Measurements from ENCODE around the gene SLC9A3. TPM values are rescaled to one million over a fixed set of nuclear protein-coding genes. Genes with fewer than 3 reads are reported as not detected.

The SLC9A3 gene
- polyA plus RNA-seq, 1 of the 3 experiments (the other 2 are of a cell fraction) = 1.9 TPM

DNA sequence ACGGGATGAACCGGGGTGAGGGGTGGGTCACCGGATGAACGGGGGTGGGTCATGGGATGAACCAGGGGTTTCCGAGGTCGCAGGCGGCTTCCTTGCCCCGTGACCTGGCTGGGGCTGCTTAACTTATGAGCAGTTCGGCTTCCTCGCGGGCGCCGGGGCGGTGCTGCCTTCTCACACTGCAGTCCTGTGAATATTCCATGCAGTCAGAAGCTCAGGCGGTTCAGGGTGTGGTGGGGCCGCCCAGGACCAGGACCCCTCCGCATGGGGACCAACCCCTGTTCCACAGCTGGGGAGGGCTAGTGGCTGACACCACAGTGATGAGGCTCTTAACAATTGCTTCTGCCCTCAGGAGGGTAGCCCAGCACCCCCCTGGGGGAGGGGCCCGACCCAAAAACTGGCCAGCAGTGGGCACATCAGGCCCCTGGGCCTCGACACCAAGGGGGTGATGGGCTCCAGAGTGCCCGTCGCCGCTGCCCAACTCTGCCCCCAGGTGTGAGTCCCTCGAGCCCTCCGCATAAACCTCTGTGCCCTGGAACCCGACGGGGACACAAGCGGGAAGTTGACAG, 30.9 kb upstream of the SLC9A3 start:
- H3K27me3 ChIP-seq (ENCODE audit: insufficient read depth) = peaks cover 12% of the 10 kb centered on the region
- DNase-seq = no peak
- POLR2A ChIA-PET = no interaction called here
- H3K9ac ChIP-seq = no peak overlapping the region
- no peak for TF ChIP-seq ELF1 (IDR thresholded peaks at IDR 0.05)
- no peak for TF ChIP-seq RCOR1 (IDR thresholded peaks at IDR 0.05; ENCODE audit: low read length)
- no peak for TF ChIP-seq MXI1 (IDR thresholded peaks at IDR 0.05; ENCODE audit: low read depth, low read length)
- TF ChIP-seq SMC3 (IDR thresholded peaks at IDR 0.05; ENCODE audit: low read depth, low read length) = no peak
- TF ChIP-seq, protein P1, sequence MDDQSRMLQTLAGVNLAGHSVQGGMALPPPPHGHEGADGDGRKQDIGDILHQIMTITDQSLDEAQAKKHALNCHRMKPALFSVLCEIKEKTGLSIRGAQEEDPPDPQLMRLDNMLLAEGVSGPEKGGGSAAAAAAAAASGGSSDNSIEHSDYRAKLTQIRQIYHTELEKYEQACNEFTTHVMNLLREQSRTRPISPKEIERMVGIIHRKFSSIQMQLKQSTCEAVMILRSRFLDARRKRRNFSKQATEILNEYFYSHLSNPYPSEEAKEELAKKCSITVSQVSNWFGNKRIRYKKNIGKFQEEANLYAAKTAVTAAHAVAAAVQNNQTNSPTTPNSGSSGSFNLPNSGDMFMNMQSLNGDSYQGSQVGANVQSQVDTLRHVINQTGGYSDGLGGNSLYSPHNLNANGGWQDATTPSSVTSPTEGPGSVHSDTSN (IDR thresholded peaks at IDR 0.05) = no peak
- no peak for TF ChIP-seq MEF2A (IDR thresholded peaks at IDR 0.05; ENCODE audit: borderline replicate concordance, low read depth)
- TF ChIP-seq FOXM1 (IDR thresholded peaks at IDR 0.05; ENCODE audit: low read depth) = no peak
- no peak for TF ChIP-seq RFX5 (IDR thresholded peaks at IDR 0.05; ENCODE audit: low read length)
- TF ChIP-seq TEAD4 (IDR thresholded peaks at IDR 0.05; ENCODE audit: borderline replicate concordance, insufficient read depth) = no peak
- TF ChIP-seq RAD21 (IDR thresholded peaks at IDR 0.05; ENCODE audit: low read length) = no peak
- no peak for TF ChIP-seq JUND (IDR thresholded peaks at IDR 0.05)
- TF ChIP-seq, protein P2, sequence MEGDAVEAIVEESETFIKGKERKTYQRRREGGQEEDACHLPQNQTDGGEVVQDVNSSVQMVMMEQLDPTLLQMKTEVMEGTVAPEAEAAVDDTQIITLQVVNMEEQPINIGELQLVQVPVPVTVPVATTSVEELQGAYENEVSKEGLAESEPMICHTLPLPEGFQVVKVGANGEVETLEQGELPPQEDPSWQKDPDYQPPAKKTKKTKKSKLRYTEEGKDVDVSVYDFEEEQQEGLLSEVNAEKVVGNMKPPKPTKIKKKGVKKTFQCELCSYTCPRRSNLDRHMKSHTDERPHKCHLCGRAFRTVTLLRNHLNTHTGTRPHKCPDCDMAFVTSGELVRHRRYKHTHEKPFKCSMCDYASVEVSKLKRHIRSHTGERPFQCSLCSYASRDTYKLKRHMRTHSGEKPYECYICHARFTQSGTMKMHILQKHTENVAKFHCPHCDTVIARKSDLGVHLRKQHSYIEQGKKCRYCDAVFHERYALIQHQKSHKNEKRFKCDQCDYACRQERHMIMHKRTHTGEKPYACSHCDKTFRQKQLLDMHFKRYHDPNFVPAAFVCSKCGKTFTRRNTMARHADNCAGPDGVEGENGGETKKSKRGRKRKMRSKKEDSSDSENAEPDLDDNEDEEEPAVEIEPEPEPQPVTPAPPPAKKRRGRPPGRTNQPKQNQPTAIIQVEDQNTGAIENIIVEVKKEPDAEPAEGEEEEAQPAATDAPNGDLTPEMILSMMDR (IDR thresholded peaks at IDR 0.05) = no peak
- no peak for TF ChIP-seq TCF12 (IDR thresholded peaks at IDR 0.05)
- WGBS (ENCODE audit: low lambda C conversion rate) = 69% methylated on average over 14 of the region's 27 CpGs
- H3F3A ChIP-seq (replicated peaks; ENCODE audit: insufficient read depth) = no peaks in the 10 kb centered on the region
- no peaks in the 10 kb centered on the region for H4K20me1 ChIP-seq (ENCODE audit: insufficient read depth)
- H3K27ac ChIP-seq (ENCODE audit: low read depth in 2 of 2, low read length in 1 of 2) = no peak overlapping the region
- no peaks in the 10 kb centered on the region for H3K79me2 ChIP-seq (ENCODE audit: insufficient read depth)
- no peak overlapping the region for H3K4me2 ChIP-seq
- no peaks in the 10 kb centered on the region for H3K9me3 ChIP-seq
- no peaks in the 10 kb centered on the region for H3K9me2 ChIP-seq
- no peaks in the 10 kb centered on the region for H3K36me3 ChIP-seq (replicated peaks in 1 of 2; ENCODE audit: control insufficient read depth in 1 of 2, insufficient read depth in 2 of 2, low read length in 1 of 2)
- H2AFZ ChIP-seq (ENCODE audit: low read depth) = no peak overlapping the region
- H3K4me3 ChIP-seq (ENCODE audit: low read depth in 2 of 2, low read length in 1 of 2) = no peak overlapping the region
- no peaks in the 10 kb centered on the region for H3K4me1 ChIP-seq (ENCODE audit: control insufficient read depth in 1 of 2, insufficient read depth in 2 of 2, low read depth in 1 of 2, low read length in 1 of 2)
- CTCF ChIA-PET = no interaction called here

DNA sequence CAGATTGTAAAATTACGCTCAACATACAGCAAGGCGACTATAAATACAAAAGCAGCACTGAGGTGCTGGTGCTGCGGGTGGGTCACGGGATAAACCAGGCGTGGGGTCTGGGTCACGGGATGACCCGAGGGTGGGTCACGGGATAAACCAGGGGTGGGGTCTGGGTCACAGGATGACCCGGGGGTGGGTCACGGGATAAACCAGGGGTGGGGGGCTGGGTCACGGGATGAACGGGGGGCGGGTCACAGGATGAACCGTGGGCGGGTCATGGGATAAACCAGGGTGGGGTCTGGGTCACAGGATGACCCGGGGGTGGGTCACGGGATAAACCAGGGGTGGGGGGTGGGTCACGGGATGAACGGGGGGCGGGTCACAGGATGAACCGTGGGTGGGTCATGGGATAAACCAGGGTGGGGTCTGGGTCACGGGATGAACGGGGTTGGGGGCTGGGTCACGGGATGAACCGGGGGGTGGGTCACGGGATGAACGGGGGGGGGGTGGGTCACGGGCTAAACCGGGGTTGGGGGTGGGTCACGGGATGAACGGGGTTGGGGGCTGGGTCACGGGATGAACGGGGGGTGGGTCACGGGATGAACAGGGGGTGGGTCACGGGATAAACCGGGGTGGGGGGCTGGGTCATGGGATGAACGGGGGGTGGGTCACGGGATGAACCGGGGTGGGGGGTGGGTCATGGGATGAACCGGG, 30.2 kb upstream of the SLC9A3 start:
- no peak for DNase-seq
- no peaks in the 10 kb centered on the region for H4K20me1 ChIP-seq (ENCODE audit: insufficient read depth)
- H3K27ac ChIP-seq (ENCODE audit: low read depth in 2 of 2, low read length in 1 of 2) = no peak overlapping the region
- no peak overlapping the region for H2AFZ ChIP-seq (ENCODE audit: low read depth)
- no peak overlapping the region for H3K4me2 ChIP-seq
- H3K4me1 ChIP-seq (ENCODE audit: control insufficient read depth in 1 of 2, insufficient read depth in 2 of 2, low read depth in 1 of 2, low read length in 1 of 2) = no peaks in the 10 kb centered on the region
- peaks cover 9% of the 10 kb centered on the region for H3K27me3 ChIP-seq (ENCODE audit: insufficient read depth)
- H3K9me3 ChIP-seq = no peaks in the 10 kb centered on the region
- 41% methylated on average over 40 of the region's 40 CpGs for WGBS (ENCODE audit: low lambda C conversion rate)
- no peaks in the 10 kb centered on the region for H3K36me3 ChIP-seq (replicated peaks in 1 of 2; ENCODE audit: control insufficient read depth in 1 of 2, insufficient read depth in 2 of 2, low read length in 1 of 2)
- no peaks in the 10 kb centered on the region for H3K79me2 ChIP-seq (ENCODE audit: insufficient read depth)
- no peaks in the 10 kb centered on the region for H3K9me2 ChIP-seq
- H3K9ac ChIP-seq = no peak overlapping the region
- no peaks in the 10 kb centered on the region for H3F3A ChIP-seq (replicated peaks; ENCODE audit: insufficient read depth)
- CTCF ChIA-PET = no interaction called here
- POLR2A ChIA-PET = no interaction called here
- H3K4me3 ChIP-seq (ENCODE audit: low read depth in 2 of 2, low read length in 1 of 2) = no peak overlapping the region
- TF ChIP-seq FOXJ3 (CRISPR knock-in tag; IDR thresholded peaks at IDR 0.05) = no peak
- no peak for TF ChIP-seq GABPA (IDR thresholded peaks at IDR 0.05; ENCODE audit: low read depth)
- TF ChIP-seq, protein P3, sequence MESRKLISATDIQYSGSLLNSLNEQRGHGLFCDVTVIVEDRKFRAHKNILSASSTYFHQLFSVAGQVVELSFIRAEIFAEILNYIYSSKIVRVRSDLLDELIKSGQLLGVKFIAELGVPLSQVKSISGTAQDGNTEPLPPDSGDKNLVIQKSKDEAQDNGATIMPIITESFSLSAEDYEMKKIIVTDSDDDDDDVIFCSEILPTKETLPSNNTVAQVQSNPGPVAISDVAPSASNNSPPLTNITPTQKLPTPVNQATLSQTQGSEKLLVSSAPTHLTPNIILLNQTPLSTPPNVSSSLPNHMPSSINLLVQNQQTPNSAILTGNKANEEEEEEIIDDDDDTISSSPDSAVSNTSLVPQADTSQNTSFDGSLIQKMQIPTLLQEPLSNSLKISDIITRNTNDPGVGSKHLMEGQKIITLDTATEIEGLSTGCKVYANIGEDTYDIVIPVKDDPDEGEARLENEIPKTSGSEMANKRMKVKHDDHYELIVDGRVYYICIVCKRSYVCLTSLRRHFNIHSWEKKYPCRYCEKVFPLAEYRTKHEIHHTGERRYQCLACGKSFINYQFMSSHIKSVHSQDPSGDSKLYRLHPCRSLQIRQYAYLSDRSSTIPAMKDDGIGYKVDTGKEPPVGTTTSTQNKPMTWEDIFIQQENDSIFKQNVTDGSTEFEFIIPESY (IDR thresholded peaks at IDR 0.05; ENCODE audit: borderline replicate concordance, low read depth) = no peak
- TF ChIP-seq GATA2 (CRISPR knock-in tag; IDR thresholded peaks at IDR 0.05) = no peak
- TF ChIP-seq SMC3 (IDR thresholded peaks at IDR 0.05; ENCODE audit: low read depth, low read length) = no peak
- no peak for TF ChIP-seq NRF1 (IDR thresholded peaks at IDR 0.05; ENCODE audit: low read depth, low read length)
- no peak for TF ChIP-seq TAF1 (IDR thresholded peaks at IDR 0.05; ENCODE audit: borderline replicate concordance, low read depth, low read length)
- TF ChIP-seq, protein P2 (IDR thresholded peaks at IDR 0.05) = no peak
- no peak for TF ChIP-seq RAD21 (IDR thresholded peaks at IDR 0.05; ENCODE audit: low read length)
- TF ChIP-seq, protein P1 (IDR thresholded peaks at IDR 0.05) = no peak
- TF ChIP-seq MXI1 (IDR thresholded peaks at IDR 0.05; ENCODE audit: low read depth, low read length) = no peak
